ENCODE results near the gene PNPLA8. TPM values are rescaled to one million over a fixed set of nuclear protein-coding genes. Genes with fewer than 3 reads are reported as not detected.

PNPLA8 gene
- total RNA-seq, 3 donors from 2014 or later (not counting 1 experiment from before 2014, with no cell fraction given), result 68.6 to 80.2 (median 68.9) TPM

GRCh38 chr7:108463613-108464012 lies 62.3 kb downstream of the PNPLA8 start:
- Histone ChIP-seq H3K4me1 (ENCODE audit: control insufficient read depth, insufficient read depth, low read length) (no peaks in the 10 kb centered on the region), H3K4me3 (ENCODE audit: low read length) (no peak overlapping the region), H3K27ac (ENCODE audit: low read length) (no peak overlapping the region), H3K36me3 (ENCODE audit: control insufficient read depth, insufficient read depth, low read length) (no peaks in the 10 kb centered on the region), H3K9me3 (ENCODE audit: control insufficient read depth, insufficient read depth, low read length) (no peaks in the 10 kb centered on the region), H3K27me3 (ENCODE audit: control insufficient read depth, insufficient read depth, low read length) (no peaks in the 10 kb centered on the region)
- TF ChIP-seq CTCF (IDR thresholded peaks at IDR 0.05), result no peak
- intact Hi-C loops (cut with micrococcal nuclease), result no loop called here
- DNase-seq, result peak in 1 of 2 donors; percentile 77
- ATAC-seq, result no peak
- Mint-ChIP-seq H3K36me3 (no peaks in the 10 kb centered on the region), H3K4me1 (no peaks in the 10 kb centered on the region), H3K27me3 (ENCODE audit: low read depth in 2 of 2) (peaks cover 7 to 36% of the 10 kb centered on the region in 2 donors), H3K27ac (no peak overlapping the region), H3K4me3 (no peak overlapping the region), H3K9me3 (no peaks in the 10 kb centered on the region)
- WGBS (ENCODE audit: insufficient coverage), result no CpG with 5 or more reads among the region's 2 CpGs

GRCh38 chr7:108461840-108462239 lies 64.1 kb downstream of the PNPLA8 start:
- no peak for DNase-seq
- no peak for TF ChIP-seq CTCF (IDR thresholded peaks at IDR 0.05)
- Mint-ChIP-seq H3K36me3 (no peaks in the 10 kb centered on the region), H3K4me1 (peaks cover 0 to 2% of the 10 kb centered on the region in 2 donors), H3K9me3 (no peaks in the 10 kb centered on the region), H3K27ac (no peak overlapping the region), H3K27me3 (ENCODE audit: low read depth in 2 of 2) (peaks cover 24 to 54% of the 10 kb centered on the region in 2 donors), H3K4me3 (no peak overlapping the region)
- H3K4me3 ChIP-seq (ENCODE audit: low read length), result no peak overlapping the region
- intact Hi-C loops (cut with micrococcal nuclease), result no loop called here
- no peak overlapping the region for H3K27ac ChIP-seq (ENCODE audit: low read length)
- no peaks in the 10 kb centered on the region for H3K9me3 ChIP-seq (ENCODE audit: control insufficient read depth, insufficient read depth, low read length)
- no peaks in the 10 kb centered on the region for H3K4me1 ChIP-seq (ENCODE audit: control insufficient read depth, insufficient read depth, low read length)
- 90% methylated on average over 3 of the region's 3 CpGs for WGBS (ENCODE audit: insufficient coverage)
- ATAC-seq, result no peak
- no peaks in the 10 kb centered on the region for H3K36me3 ChIP-seq (ENCODE audit: control insufficient read depth, insufficient read depth, low read length)
- H3K27me3 ChIP-seq (ENCODE audit: control insufficient read depth, insufficient read depth, low read length), result peaks cover 3% of the 10 kb centered on the region

- H3K27ac Mint-ChIP-seq, result no peak overlapping the region
- no peak overlapping the region for H3K4me3 Mint-ChIP-seq
- ATAC-seq (no peak), DNase-seq (no peak)
- Histone ChIP-seq H3K27ac (ENCODE audit: low read length) (no peak overlapping the region), H3K4me3 (ENCODE audit: low read length) (no peak overlapping the region), H3K36me3 (ENCODE audit: control insufficient read depth, insufficient read depth, low read length) (no peaks in the 10 kb centered on the region), H3K4me1 (ENCODE audit: control insufficient read depth, insufficient read depth, low read length) (peaks cover 1% of the 10 kb centered on the region), H3K9me3 (ENCODE audit: control insufficient read depth, insufficient read depth, low read length) (no peaks in the 10 kb centered on the region), H3K27me3 (ENCODE audit: control insufficient read depth, insufficient read depth, low read length) (peaks cover 3% of the 10 kb centered on the region)
- peaks cover 25 to 57% of the 10 kb centered on the region in 2 donors for H3K27me3 Mint-ChIP-seq (ENCODE audit: low read depth in 2 of 2)
- intact Hi-C loops (cut with micrococcal nuclease), result no loop called here
- WGBS (ENCODE audit: insufficient coverage), result 93% methylated on average over 1 of the region's 1 CpG
- no peak for TF ChIP-seq CTCF (IDR thresholded peaks at IDR 0.05)
- H3K9me3 Mint-ChIP-seq, result no peaks in the 10 kb centered on the region
- H3K4me1 Mint-ChIP-seq, result peaks cover 0 to 4% of the 10 kb centered on the region in 2 donors
- no peaks in the 10 kb centered on the region for H3K36me3 Mint-ChIP-seq
Measured at GRCh38 chr7:108460964-108461363, 65.0 kb downstream of the PNPLA8 start.

GRCh38 chr7:108459922-108460551 lies 65.9 kb downstream of the PNPLA8 start:
- no peak overlapping the region for H3K27ac Mint-ChIP-seq
- no peak overlapping the region for H3K4me3 Mint-ChIP-seq
- 60% methylated on average over 3 of the region's 3 CpGs for WGBS (ENCODE audit: insufficient coverage)
- H3K4me1 ChIP-seq (ENCODE audit: control insufficient read depth, insufficient read depth, low read length), result peaks cover 7% of the 10 kb centered on the region
- H3K36me3 Mint-ChIP-seq, result no peaks in the 10 kb centered on the region
- intact Hi-C loops (cut with micrococcal nuclease), result no loop called here
- H3K27me3 ChIP-seq (ENCODE audit: control insufficient read depth, insufficient read depth, low read length), result peaks cover 6% of the 10 kb centered on the region
- TF ChIP-seq CTCF (IDR thresholded peaks at IDR 0.05), result no peak
- H3K36me3 ChIP-seq (ENCODE audit: control insufficient read depth, insufficient read depth, low read length), result no peaks in the 10 kb centered on the region
- no peaks in the 10 kb centered on the region for H3K9me3 Mint-ChIP-seq
- peaks cover 25 to 57% of the 10 kb centered on the region in 2 donors for H3K27me3 Mint-ChIP-seq (ENCODE audit: low read depth in 2 of 2)
- no peak overlapping the region for H3K27ac ChIP-seq (ENCODE audit: low read length)
- no peak for ATAC-seq
- no peaks in the 10 kb centered on the region for H3K9me3 ChIP-seq (ENCODE audit: control insufficient read depth, insufficient read depth, low read length)
- no peak overlapping the region for H3K4me3 ChIP-seq (ENCODE audit: low read length)
- peaks cover 0 to 4% of the 10 kb centered on the region in 2 donors for H3K4me1 Mint-ChIP-seq
- DNase-seq, result peak in 1 of 2 donors; percentile 53
